ENCODE data around the gene DDX55.
A peak's percentile ranks its signal among the peaks of the same experiment; 100 is the strongest.

The DDX55 gene

DNA sequence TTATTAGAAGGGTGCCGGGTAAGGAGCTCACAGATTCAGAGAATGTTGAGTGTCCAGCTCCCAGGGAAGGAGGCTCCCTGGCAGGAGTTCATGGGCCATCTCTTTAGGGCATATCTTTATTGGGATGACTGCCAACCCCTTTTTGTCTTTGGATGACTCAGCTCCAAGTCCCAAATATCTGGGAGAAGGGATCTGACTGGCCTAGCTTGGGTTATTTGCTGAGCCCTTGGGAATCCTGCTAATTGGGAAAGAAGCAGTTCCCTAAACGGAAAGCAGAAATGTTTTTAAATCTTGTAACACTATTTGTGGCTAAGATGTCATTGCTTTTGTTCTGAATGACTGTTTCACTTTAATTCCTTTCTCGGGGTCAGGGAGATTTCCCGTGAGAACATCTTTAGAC, 12.6 kb downstream of the DDX55 start:
- no peak for DNase-seq

DNA sequence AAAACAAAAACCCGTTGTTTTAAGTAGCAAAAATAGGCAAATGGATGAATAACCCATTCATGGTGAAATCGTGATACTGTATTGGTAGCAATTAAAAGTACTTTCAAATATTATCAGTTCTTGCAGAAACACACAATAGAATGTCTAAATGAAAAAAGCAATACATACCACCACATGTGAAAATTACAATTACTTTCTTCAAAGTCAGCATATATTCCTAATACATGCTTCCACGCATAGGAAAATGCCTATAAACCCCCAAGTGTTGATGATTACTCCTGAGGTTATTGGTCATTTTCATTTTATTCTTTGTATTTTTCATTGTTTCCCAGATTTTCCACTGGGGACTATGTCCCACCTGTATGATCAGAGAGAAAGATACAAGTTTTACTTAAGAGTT, 15.2 kb downstream of the DDX55 start:
- no peak for DNase-seq

DNA sequence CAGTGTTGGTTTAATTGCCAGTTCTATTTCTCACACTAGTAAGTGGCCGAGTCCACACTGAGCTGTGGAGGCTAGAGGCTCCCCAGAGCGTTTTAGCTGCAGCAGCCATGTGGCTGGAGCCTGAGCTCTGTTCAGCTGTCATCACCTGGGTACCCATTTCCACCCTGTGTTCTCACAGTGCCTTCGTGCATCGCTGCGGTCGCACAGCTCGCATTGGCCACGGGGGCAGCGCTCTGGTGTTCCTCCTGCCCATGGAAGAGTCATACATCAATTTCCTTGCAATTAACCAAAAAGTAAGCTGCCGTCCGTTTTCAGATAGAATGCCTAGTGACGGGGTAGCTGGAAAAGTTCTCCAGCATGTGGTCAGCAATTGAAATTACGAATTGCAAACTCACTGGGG, 15.7 kb downstream of the DDX55 start:
- DNase-seq: no peak

DNA sequence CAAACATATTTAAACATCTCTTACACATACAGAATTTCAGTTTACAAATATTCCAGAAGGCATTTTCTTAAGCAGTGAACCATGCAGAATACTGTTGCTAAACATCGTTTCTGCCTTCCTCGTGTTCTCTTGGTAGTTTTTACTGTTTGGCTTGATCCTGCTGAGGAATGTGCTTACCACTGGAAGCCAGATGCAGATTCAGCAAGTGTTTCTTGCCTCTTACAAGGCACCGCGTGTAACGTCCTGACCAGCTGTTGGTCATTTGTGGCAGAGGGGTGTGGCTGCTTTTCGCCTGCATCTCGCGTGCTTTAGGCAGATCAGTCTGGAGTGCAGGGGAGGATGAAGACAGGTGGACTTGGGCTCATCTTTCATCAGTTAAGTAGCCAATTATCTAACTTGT, 19.2 kb downstream of the DDX55 start:
- DNase-seq: no peak

DNA sequence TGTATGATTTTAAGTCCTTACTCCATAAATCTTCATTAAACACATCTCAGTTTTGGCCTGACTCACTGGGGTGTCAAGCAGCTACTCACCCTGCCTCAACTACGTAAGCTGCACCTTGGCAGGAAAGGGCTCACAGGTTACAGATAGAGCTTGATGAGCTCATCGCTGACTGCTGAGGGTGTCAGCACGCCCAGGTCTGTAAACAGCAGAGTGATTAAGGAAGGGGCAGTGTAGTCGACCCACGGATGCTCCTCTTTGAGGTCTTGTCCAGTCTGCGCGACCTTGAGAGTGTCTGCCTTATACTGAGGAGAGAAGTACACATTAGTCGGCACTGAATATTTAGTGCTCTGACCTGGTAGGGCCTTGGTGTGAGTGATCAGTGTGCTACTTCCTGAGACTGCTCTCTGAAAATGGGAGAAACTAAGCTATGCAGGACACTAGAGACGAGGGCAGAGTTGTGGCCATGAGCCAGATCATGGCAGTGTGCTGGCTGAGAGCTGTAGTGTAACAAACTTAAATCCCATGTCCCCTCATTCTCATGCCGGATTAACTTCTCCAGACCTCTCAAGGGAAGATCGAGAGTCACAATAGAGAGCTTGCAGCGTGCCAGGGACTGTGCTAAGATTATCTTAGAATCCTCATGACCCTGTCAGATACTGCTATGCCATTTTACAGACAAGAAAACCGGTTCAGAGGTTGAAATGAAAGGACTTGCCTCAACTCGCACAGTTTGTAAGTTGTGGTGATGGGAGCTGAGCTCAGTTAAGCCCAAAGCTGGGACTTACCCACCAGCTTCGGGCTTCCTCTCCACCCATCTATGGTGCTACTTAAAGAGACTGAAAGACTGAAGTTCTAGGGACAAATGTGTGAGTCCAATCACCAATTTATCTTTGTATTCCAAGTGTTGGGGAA, 20.0 kb downstream of the DDX55 start:
- no peak for DNase-seq

DNA sequence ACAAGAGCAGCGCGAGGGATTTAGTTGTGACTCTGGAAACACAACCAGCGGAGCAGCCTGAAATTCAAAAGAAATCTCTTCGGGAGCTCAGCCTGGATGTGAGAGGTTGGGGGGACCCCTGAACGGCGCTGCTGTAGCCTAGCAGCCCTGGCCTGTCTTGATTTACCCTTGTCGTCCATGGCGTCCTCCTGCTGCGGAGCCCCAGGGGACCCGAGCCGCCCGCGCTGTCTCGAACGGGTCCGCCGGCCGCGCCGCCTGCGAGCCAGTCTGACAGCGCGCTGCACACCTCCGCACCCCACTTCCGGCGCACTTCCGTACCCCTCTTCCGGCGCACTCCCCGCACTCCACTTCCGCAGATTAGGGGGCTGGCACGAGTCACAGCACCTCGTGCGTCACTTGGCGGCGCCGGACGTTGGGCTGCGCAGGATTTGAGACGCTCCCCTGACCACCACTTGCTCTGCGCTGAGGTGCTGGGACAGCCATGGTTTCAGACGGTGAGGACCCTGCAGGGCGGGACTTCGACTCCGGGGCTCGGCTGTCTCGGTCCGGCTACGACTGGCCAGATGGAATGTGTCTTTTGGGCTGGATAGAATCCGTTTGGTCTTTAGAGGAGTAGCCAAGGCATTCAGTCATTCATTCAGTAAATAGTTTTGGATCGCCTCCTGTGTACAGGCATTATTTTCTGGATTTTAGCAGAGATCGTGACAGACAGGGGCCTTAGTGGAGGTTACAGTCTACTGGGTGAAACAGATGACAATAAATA, 31.7 kb downstream of the DDX55 start, which contains the start of the genes EIF2B1 and GTF2H3:
TSS of gene EIF2B1 (minus strand) at position 308 of the 763 bp plus-strand sequence. CDS start at position 179, 129 bp downstream.
TSS of gene GTF2H3 (plus strand) at position 451 of the 763 bp plus-strand sequence. CDS start at position 482, 31 bp downstream.
- DNase-seq: peak; percentile 96

DNA sequence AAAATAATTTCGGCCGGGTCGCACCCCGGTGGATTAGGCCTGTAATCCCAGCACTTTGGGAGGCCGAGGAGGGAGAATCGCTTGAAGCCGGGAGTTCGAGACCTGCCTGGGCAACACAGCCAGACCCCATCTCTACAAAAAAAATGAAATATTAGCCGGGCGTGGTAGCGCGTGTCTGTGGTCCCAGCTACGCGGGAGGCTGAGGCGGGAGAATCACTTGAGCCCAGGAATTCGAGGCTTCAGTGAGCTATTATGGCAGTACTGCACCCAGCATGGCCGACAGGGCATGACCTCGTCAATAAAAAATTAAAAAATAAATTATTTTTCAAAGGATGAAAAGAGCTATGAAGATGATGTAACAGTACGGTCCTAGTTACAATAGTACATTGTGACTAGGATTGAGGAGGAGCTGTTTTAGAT, 32.3 kb downstream of the DDX55 start:
- DNase-seq: no peak

DNA sequence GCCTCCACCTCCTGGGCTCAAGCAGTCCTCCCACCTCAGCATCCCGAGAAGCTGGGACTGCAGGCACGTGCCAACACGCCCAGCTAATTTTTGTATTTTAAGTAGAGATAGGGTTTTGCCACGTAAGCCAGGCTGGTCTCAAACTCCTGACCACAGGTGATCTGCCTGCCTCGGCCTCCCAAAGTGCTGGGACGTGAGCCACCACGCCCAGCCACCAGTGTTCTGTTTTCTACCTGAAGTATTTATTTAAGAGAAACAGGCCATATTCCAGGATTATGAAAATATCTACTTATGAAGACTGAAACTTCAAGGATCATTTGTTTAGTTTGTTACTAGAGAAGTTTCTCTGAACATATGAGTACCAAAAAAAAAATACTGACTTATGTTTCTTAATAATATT, 42.0 kb downstream of the DDX55 start:
- DNase-seq: no peak

DNA sequence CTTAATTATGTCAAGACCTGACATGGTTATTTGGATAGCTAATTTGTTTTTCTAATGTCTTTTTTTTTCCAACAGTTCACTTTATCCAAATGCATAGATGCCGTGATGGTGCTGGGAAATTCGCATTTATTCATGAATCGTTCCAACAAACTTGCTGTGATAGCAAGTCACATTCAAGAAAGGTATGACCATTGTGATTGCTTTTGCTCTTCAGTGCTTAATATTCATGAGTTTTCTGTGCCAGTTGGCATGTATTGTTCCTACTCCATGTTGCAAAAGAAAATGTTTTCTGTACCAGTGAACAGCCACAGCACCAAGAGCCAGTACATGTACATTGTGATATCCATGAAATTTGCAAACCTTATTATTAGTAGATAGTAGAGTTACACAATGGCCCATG, 43.5 kb downstream of the DDX55 start:
- DNase-seq: no peak

DNA sequence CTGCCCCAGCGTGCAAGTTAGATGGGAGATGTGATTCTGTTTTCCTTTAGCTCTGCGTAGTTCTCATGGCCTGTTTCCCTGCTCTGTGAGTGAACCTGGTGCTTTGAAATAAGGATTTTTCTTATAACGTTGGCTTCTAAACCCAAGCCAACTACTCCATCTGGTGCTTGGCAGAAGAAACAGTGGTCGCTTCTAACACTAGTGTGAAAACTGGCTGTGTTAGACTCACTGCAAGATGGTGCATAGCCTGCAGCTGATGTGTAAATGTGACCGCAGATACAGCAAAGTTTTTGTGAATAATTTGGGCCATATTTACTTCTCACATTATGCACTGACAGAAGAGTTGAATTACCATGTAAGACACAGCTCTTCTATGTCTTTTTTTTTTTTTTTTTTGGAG, 44.0 kb downstream of the DDX55 start:
- no peak for DNase-seq

DNA sequence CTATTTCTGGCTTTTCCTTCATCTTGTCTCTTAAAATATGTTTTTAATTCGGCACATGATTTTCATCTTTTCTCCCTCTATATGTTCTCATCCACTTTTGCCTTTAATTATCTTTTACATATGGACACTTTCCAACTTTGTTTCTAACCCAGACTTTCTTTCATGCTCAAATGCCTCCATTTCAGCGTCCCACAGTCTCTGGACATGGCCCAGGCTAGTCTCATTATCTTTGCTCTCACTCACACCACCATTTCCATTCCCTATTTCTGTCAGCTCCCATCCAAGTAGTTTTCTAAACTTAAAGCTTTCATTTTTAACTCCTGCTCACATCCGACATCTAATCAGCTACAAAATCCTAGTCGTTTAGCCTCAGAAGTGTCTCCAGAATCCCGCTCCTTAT, 46.5 kb downstream of the DDX55 start:
- no peak for DNase-seq

DNA sequence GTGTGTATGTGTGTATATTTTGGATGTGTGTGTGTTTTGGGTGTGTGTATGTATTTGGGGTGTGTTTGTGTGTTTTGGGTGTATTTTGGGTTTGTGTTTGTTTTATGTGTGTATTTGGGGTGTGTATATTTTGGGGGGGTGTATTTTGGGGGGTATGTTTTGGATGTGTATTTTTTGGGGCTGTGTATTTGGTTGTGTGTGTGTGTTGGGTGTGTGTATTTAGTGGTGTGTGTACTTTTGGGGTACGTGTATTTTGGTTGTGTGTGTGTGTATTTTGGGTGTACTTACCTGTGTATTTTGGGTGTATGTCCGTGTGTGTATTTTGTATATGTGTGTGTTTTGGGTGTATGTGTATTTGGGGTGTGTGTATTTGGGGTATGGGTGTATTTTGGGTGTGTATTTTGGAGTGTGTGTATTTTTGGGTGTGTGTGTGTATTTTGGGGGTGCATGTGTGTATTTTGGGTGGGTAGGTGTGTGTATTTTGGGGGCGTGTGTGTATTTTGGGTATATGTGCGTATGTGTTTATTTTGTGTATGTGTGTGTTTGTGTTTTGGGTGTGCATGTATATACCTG, 52.3 kb downstream of the DDX55 start:
- DNase-seq: no peak

DNA sequence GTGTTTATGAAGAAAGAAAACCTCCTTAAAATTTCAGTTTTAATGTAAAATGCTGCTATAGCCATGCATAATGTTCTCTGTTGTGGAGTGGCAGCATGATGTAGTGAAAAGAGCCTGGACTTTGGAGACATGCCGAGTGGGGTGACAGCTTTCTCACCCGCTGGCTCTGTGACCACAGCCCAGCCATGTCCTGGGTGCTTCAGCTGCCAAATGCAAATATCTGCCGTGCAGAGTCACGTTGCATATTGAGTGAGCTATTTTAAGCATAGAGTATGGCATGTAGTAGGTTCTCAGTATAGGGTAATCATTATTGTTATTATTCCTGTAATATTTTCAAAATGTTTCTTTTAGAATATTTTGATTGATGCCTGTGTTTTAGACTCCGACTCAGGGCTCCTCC, 53.5 kb downstream of the DDX55 start:
- no peak for DNase-seq

DNA sequence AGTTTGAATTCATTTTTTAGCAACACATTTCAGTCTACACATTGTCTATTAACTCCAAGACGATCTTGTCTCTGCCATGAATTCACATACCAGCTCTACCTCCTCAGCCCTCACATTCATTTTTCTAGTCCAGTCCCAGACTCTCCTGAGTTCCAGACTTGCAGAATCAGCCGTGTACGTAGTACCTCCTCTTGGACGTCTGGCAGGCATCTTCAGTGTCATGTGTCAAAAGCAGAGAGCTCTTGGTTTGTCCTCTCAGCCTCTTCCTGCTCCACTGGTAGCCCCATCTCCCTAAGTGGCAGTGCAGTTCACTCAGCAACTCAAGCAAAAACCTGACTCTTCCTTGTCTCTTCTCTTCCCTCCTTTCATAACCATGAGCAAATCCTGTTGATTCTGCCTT, 54.5 kb downstream of the DDX55 start:
- no peak for DNase-seq

DNA sequence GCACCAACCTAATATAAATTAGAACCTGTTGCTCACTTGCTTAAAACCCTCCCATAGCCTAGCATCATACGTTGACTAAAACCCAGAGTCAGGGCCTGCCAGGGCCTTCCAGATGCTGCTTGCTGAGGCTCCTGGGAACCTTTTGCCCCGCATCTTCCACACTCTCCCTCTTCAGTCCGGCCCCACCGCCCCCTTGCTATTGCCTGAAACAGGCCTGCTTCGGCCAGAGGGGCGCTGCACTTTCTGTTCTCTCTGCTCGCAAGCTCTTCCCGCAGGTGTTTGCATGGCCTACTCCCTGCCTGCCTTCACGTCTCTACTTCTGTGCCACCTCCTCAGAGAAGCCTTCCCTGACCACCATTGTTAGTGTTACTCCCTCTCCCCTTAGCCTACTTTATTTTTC, 55.3 kb downstream of the DDX55 start:
- DNase-seq: no peak

DNA sequence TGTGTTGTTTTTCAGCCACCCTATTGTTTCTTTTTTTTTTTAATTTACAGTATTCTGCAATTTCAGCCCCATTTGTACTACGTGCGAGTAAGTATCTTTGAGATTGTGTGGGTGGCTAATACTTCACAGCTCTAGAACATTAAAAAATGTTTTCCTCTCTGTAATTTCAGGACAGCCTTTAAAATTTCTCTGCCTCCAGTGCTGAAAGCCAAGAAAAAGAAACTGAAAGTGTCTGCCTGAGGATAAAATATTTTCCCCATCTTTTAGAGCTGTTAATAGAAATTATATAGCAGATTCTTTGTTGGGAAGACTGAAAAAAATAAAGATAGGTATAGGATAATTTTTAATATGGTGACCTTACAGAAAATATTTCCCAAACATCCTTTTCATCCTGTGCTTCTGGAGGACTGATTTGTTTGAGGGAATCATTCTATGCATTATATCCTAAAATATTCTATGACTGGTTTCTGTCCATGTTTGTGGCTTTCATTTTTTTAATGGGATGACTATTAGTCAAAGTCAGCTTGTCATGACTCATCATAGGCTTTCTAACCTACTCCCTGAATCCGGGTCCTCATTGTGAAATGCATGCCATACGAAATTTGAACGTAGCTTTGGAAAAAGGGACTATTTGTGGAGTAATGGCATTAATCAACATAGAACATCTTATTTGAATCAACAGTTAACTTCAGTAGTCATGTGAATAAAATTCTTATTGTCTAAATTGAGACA, 58.3 kb downstream of the DDX55 start:
- no peak for DNase-seq

DNA sequence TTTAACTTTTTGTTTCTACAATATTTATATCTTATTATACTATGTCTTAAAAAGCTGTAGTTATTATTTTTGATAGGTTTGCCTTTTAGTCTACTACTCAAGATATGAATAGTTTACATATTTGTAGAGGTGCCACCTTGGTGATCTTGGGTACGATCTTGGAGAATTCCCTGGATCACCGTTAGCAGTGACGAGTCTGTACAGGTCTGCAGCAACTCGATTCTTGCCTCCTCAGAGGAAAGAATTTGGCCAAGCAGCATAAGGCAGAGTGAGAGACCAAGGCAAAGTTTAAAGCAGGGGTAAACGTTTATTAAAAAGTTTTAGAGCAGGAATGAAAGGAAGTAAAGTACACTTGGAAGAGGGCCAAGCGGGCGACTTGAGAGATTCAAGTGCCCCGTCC, 65.9 kb downstream of the DDX55 start:
- no peak for DNase-seq

Measured in NCI-H1105 (cell line).